Suprapubic skin (tissue), 4 donors: Measurements from ENCODE around the gene RPS6KC1.

Experiments
- POLR2A ChIP-seq, 2 donors: fragments of 450-650 bp; IDR thresholded peaks; one replicate each; pipeline ENCODE4 v1.6.1; 2017; ENCODE audit warnings: antibody characterized with exemption in 2 of 2, mild to moderate bottlenecking in 2 of 2, moderate library complexity in 2 of 2
- POLR2AphosphoS5 ChIP-seq, 3 donors: sonication (generic); formaldehyde crosslinking; IDR thresholded peaks; one replicate each; pipeline ENCODE4 v1.6.1; 2017; ENCODE audit warnings: antibody characterized with exemption in 3 of 3
- TF ChIP-seq, protein P1 (sequence below), 2 donors: fragments of 200-600 bp in 1 of 2; fragments of 450-650 bp in 1 of 2; sonication (generic) in 1 of 2; IDR thresholded peaks; one replicate each; pipeline ENCODE4 v1.5.1; 2016 to 2019; ENCODE audit warnings: antibody characterized with exemption in 2 of 2, mild to moderate bottlenecking in 1 of 2, moderate library complexity in 1 of 2

DNA sequence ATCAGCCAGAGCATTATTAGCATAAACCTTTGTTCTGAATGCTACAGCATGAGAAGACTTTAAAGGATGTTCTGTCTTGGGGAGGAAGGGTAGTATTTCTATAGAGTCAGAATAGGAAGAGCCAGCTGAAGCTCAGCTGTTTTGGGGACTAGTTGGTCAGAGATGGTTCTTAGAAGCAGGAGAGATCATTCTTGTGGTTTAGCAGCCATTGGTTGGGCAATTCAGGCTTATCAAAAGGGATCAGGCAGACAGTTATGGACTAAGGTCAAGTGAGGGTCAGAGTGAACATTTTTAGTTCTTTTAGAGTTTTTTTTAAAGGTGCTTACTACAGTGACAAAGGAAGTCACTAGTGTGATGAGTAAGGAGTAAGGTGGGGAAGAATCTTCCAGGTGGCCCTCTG, 245.5 kb downstream of the RPS6KC1 start:
- TF ChIP-seq, protein P1, sequence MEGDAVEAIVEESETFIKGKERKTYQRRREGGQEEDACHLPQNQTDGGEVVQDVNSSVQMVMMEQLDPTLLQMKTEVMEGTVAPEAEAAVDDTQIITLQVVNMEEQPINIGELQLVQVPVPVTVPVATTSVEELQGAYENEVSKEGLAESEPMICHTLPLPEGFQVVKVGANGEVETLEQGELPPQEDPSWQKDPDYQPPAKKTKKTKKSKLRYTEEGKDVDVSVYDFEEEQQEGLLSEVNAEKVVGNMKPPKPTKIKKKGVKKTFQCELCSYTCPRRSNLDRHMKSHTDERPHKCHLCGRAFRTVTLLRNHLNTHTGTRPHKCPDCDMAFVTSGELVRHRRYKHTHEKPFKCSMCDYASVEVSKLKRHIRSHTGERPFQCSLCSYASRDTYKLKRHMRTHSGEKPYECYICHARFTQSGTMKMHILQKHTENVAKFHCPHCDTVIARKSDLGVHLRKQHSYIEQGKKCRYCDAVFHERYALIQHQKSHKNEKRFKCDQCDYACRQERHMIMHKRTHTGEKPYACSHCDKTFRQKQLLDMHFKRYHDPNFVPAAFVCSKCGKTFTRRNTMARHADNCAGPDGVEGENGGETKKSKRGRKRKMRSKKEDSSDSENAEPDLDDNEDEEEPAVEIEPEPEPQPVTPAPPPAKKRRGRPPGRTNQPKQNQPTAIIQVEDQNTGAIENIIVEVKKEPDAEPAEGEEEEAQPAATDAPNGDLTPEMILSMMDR (IDR thresholded peaks at IDR 0.05): no peak
- TF ChIP-seq POLR2A (IDR thresholded peaks at IDR 0.05) (no peak), POLR2AphosphoS5 (IDR thresholded peaks at IDR 0.05) (no peak)
